Right lobe of liver (tissue), 4 donors: ENCODE data around the gene INPP5A.

ENCODE experiments used
- POLR2A ChIP-seq: fragments of 450-650 bp; IDR thresholded peaks from one replicate; pipeline ENCODE4 v1.6.1; 2017; ENCODE audit warnings: antibody characterized with exemption, mild to moderate bottlenecking
- TF ChIP-seq, protein P1 (sequence below), 4 donors: fragments of 200-600 bp in 3 of 4; fragments of 450-650 bp in 1 of 4; IDR thresholded peaks; one replicate each; pipeline versions ENCODE4 v1.5.1 to v1.8.0; 2016 to 2022; ENCODE audit warnings: antibody characterized with exemption in 4 of 4, mild to moderate bottlenecking in 2 of 4
- donor health status: DM: no; HTN: no; CAD: no.
- donor health status: DM: no; HTN: no; CAD: no.
- donor health status: DM: no; HTN: yes; CAD: no.

DNA sequence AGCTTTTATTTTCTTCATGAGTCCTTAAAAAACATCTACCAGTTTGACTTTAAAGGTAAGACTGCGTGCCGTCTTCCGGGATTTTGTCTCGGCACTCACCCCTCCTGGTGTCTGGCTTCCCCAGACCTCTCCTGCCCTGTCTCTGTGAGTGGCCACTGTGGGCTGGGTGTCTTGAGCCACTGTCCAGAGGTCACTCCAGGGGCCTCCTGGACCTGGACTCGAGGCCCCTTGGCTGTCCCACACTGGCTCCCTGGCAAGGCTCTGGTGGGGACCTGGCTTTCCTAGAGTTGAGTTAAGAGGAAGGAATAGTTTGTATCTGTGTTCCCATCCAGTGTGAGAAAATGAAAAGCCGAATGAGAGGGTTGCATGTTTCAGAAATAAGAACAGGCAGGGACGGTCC lies 152.8 kb downstream of the INPP5A start:
- TF ChIP-seq, protein P1, sequence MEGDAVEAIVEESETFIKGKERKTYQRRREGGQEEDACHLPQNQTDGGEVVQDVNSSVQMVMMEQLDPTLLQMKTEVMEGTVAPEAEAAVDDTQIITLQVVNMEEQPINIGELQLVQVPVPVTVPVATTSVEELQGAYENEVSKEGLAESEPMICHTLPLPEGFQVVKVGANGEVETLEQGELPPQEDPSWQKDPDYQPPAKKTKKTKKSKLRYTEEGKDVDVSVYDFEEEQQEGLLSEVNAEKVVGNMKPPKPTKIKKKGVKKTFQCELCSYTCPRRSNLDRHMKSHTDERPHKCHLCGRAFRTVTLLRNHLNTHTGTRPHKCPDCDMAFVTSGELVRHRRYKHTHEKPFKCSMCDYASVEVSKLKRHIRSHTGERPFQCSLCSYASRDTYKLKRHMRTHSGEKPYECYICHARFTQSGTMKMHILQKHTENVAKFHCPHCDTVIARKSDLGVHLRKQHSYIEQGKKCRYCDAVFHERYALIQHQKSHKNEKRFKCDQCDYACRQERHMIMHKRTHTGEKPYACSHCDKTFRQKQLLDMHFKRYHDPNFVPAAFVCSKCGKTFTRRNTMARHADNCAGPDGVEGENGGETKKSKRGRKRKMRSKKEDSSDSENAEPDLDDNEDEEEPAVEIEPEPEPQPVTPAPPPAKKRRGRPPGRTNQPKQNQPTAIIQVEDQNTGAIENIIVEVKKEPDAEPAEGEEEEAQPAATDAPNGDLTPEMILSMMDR (IDR thresholded peaks at IDR 0.05) = no peak
- no peak for TF ChIP-seq POLR2A
